WI38 (cell line): Measurements from ENCODE around the gene NALCN.
A peak's percentile ranks its signal among the peaks of the same experiment; 100 is the strongest.

Experiments
- H3K4me3 ChIP-seq: 2 replicates; pipeline ENCODE4 v1.5.1; 2011; ENCODE audit warnings: low read depth, mild to moderate bottlenecking, control low read depth, low read length
- CTCF ChIP-seq: IDR thresholded peaks from 2 replicates; pipeline ENCODE4 v1.5.1; 2012; ENCODE audit warnings: low read depth, mild to moderate bottlenecking, control low read depth, low read length

NALCN gene

GRCh38 chr13:101416181-101417042 is at the start of gene NALCN:
TSS of gene NALCN (minus strand) at chr13:101416508. CDS start at chr13:101399126, 17,382 bp downstream.
- H3K4me3 ChIP-seq, result peak within 1 kb of the TSS; percentile 63
- no peak for TF ChIP-seq CTCF

- H3K4me3 ChIP-seq, result no peak overlapping the region
- TF ChIP-seq CTCF, result no peak
These were observed 49.6 kb upstream of the NALCN start for GRCh38 chr13:101465877-101466276.

- H3K4me3 ChIP-seq, result no peak overlapping the region
- TF ChIP-seq CTCF, result no peak
These were observed 40.9 kb upstream of the NALCN start for GRCh38 chr13:101457176-101457575.

GRCh38 chr13:101455863-101456262 is 39.6 kb upstream of the NALCN start:
- TF ChIP-seq CTCF, result no peak
- H3K4me3 ChIP-seq, result no peak overlapping the region

- peak overlapping the region; percentile 76 for H3K4me3 ChIP-seq
- no peak for TF ChIP-seq CTCF
These were observed 38.5 kb upstream of the NALCN start for GRCh38 chr13:101454767-101455166.

- TF ChIP-seq CTCF, result peak; percentile 18; the same call in 1 of the 2 replicates
- H3K4me3 ChIP-seq, result peak overlapping the region; percentile 76
These were observed 37.5 kb upstream of the NALCN start for GRCh38 chr13:101453784-101454201.

GRCh38 chr13:101452519-101453485 is 36.5 kb upstream of the NALCN start, which contains the start of gene ITGBL1:
TSS of gene ITGBL1 (plus strand) at chr13:101452675. CDS start at chr13:101452834, 159 bp downstream.
- TF ChIP-seq CTCF, result no peak
- peak within 1 kb of the TSS; percentile 76 for H3K4me3 ChIP-seq
